Testis (tissue), 2 donors: ENCODE measurements around the gene SBNO2.

Experiments
- POLR2A ChIP-seq: fragments of 450-650 bp; IDR thresholded peaks from one replicate; pipeline ENCODE4 v1.6.1; 2017; ENCODE audit warnings: antibody characterized with exemption, mild to moderate bottlenecking, moderate library complexity
- TF ChIP-seq, protein P1 (sequence below), 3 experiments: fragments of 450-650 bp in 2 of 3; fragments of 200-600 bp in 1 of 3; sonication (generic) in 1 of 3; IDR thresholded peaks; one replicate each; pipeline ENCODE4 v1.5.1; 2016 to 2019; ENCODE audit warnings: antibody characterized with exemption in 3 of 3, mild to moderate bottlenecking in 2 of 3, moderate library complexity in 1 of 3

DNA sequence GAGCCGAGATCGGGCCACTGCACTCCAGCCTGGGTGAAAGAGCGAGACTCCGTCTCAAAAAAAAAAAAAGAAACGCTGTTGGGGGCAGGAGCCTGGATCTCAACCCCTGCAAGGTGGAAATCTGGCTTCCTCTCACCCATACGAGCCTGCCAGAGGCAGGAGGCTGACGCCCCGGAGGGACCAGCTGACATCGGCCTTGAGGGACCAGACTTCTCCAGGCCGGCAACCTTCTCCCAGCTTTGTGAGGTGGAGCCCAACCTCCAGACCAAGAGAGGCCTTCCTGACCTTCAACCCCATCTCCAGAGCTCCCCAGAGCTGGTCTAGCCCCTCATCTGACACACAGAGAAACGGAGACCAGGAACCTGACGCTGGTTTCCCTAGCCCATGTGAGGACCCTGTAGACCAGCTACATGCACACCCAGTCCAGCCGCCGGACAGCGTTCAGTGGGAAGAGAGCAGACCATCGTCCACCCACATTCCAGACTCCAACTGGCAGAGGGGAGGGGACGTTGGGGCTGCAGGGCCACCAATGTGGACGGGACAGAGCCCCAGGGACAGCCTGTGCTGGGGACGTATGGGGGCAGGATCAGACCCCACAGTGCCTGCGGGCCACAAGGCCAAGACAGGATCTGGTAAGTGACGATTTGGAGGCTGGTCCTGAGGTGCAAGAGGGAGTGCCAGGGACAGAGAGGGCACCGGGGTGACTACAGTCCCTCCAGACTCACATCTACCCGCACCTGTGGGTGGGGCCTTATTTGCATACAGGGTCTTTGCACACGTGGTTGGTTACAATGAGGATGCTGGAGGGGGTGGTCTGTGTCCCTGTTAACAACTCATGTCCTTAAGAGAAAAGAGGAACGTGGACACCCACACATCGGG is 11.4 kb downstream of the SBNO2 start:
- TF ChIP-seq, protein P1, sequence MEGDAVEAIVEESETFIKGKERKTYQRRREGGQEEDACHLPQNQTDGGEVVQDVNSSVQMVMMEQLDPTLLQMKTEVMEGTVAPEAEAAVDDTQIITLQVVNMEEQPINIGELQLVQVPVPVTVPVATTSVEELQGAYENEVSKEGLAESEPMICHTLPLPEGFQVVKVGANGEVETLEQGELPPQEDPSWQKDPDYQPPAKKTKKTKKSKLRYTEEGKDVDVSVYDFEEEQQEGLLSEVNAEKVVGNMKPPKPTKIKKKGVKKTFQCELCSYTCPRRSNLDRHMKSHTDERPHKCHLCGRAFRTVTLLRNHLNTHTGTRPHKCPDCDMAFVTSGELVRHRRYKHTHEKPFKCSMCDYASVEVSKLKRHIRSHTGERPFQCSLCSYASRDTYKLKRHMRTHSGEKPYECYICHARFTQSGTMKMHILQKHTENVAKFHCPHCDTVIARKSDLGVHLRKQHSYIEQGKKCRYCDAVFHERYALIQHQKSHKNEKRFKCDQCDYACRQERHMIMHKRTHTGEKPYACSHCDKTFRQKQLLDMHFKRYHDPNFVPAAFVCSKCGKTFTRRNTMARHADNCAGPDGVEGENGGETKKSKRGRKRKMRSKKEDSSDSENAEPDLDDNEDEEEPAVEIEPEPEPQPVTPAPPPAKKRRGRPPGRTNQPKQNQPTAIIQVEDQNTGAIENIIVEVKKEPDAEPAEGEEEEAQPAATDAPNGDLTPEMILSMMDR (IDR thresholded peaks at IDR 0.05) = no peak
- TF ChIP-seq POLR2A = no peak
